Spleen (tissue), 7 donors: ENCODE data around the gene CCDC93.

Experiments
- CTCF ChIP-seq, 11 experiments: fragments of 200-600 bp in 7 of 11; fragments of 450-650 bp in 4 of 11; sonication (generic) in 4 of 11; IDR thresholded peaks in 8 of 11; conservative IDR thresholded peaks in 3 of 11; 1 replicate in 7 of 11; 2 replicates in 4 of 11; pipeline versions ENCODE4 v1.4.0 to v1.8.0; 2016 to 2021; ENCODE audit warnings: antibody characterized with exemption in 11 of 11, inconsistent platforms in 4 of 11, mild to moderate bottlenecking in 1 of 11
- POLR2AphosphoS5 ChIP-seq, 3 donors: sonication (generic); formaldehyde crosslinking; IDR thresholded peaks; one replicate each; pipeline ENCODE4 v1.5.1; 2017; ENCODE audit warnings: antibody characterized with exemption in 3 of 3
- donor health status: DM: no; HTN: no; CAD: no; lungs with moderate emphysema.
- donor health status: DM: no; HTN: no; CAD: no.
- donor health status: DM: no; HTN: no; CAD: no.

GRCh38 chr2:118044854-118045253, 31.0 kb upstream of the CCDC93 start:
- TF ChIP-seq POLR2AphosphoS5 (IDR thresholded peaks at IDR 0.05): no peak
- TF ChIP-seq CTCF (IDR thresholded peaks at IDR 0.05 in 8 of 11, conservative IDR thresholded peaks at IDR 0.05 in 3 of 11): no peak
